ENCODE data around the gene SEPTIN1.
"Not testable (repeated sequence)": the region's sequence is repeated elsewhere in the genome, so short reads cannot be mapped to it uniquely, and the experiment has no call there.

SEPTIN1 gene

DNA sequence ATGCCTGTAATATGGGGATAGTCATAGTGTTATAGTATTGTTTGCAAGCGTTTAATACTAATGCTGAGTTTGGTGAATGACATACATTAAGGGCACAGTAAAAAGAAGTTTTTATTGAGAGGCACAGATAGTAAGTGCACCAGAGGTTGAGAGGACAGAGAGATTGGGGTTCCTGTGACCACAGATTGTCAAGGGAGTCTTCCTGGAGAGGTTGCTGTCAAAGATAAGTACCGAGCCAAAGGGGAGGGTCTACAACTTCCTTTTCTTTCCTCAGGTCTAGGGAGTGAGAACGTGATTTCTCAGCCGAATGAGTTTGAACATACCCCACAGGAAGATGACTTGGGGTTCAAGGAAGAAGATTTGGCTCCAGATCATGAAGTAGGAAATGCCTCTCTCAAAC lies 14.7 kb upstream of the SEPTIN1 start:
- H3K4me3 Mint-ChIP-seq: peak overlapping the region; percentile 86 to 90 (median 89)
- H3K9me3 Mint-ChIP-seq: no peaks in the 10 kb centered on the region
- no peaks in the 10 kb centered on the region for H3K27me3 Mint-ChIP-seq (ENCODE audit: low read depth)
- H3K27ac Mint-ChIP-seq: peak overlapping the region; percentile 72 to 78 (median 78)
- H3K36me3 Mint-ChIP-seq (ENCODE audit: low read depth): peaks cover 16% of the 10 kb centered on the region
- H3K4me1 Mint-ChIP-seq: peaks cover 38% of the 10 kb centered on the region
- TF ChIP-seq CTCF (IDR thresholded peaks at IDR 0.05; ENCODE audit: unreplicated experiment in 3 of 3): no peak

DNA sequence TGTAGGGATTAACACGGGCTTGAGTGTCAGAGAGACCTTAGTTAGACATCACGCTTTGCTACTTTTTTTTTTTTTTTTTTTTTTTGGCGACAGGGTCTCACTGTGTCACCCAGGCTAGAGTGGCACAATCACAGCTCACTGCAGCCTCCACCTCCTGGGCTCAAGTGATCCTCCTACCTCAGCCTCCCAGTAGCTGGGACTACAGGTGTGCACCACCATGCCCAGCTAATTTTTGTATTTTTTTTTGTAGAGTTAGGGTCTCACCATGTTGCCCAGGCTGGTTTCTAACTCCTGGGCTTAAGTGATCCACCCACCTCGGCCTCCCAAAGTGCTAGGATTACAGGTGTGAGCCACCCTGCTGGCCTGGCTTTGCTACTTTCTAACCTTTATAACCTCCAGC lies 14.3 kb upstream of the SEPTIN1 start:
- H3K4me3 Mint-ChIP-seq: peak overlapping the region; percentile 86 to 90 (median 89)
- H3K36me3 Mint-ChIP-seq (ENCODE audit: low read depth): peaks cover 16% of the 10 kb centered on the region
- H3K27me3 Mint-ChIP-seq (ENCODE audit: low read depth): not testable (repeated sequence)

DNA sequence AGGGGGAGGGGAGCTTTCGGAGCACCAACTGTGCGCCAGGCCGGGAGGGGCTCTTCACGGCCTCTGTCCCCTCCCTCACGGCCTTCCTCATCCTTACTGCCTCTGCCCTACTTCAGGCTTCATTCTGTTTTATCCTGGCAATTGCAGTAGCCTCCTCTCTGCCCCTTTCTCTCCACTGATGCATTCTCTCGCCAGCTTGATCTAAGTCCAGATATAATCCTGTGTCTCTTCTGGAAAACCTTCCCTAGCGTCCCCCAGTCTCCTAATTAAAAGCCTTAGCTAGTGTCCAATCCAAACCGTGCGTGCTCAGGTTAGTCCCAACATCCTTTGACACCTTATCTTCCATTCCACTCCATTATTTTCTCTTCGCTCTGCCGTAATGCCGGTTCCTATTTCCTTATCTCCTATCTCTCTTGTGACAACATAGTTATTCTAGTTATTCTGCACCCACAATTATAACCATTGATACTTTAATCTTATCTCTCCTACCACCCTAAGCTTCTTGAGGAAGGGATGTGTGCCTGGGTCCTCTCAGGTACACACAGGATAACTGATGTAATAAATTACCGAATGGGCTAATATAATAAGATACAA lies 13.7 kb upstream of the SEPTIN1 start:
- Mint-ChIP-seq H3K27me3 (ENCODE audit: low read depth) (no peaks in the 10 kb centered on the region), H3K27ac (peak overlapping the region; percentile 83 to 92 (median 91)), H3K4me1 (peaks cover 32% of the 10 kb centered on the region), H3K4me3 (peak overlapping the region; percentile 86 to 90 (median 89)), H3K36me3 (ENCODE audit: low read depth) (peaks cover 16% of the 10 kb centered on the region), H3K9me3 (no peaks in the 10 kb centered on the region)
- TF ChIP-seq CTCF (IDR thresholded peaks at IDR 0.05; ENCODE audit: unreplicated experiment in 3 of 3): no peak

More for the DNA sequence above, 14.3 kb upstream of the SEPTIN1 start:
- H3K27ac Mint-ChIP-seq: peak overlapping the region; percentile 78 to 91 (median 83)
- H3K4me1 Mint-ChIP-seq: peaks cover 35% of the 10 kb centered on the region
- H3K9me3 Mint-ChIP-seq: not testable (repeated sequence)

GRCh38 chr16:30395155-30395991 lies 13.0 kb upstream of the SEPTIN1 start, which contains the start of gene ZNF48:
Gene ZNF48 (plus strand): TSS chr16:30395420. CDS start chr16:30395795, 375 bp downstream.
- H3K4me3 Mint-ChIP-seq: peak within 1 kb of the TSS; percentile 88 to 90 (median 89)
- H3K9me3 Mint-ChIP-seq: no peaks in the 10 kb centered on the region
- peak; percentile 21 to 27 (median 21) for TF ChIP-seq CTCF (IDR thresholded peaks at IDR 0.05; ENCODE audit: unreplicated experiment in 3 of 3)
- peaks cover 16% of the 10 kb centered on the region for H3K36me3 Mint-ChIP-seq (ENCODE audit: low read depth)
- H3K4me1 Mint-ChIP-seq: peaks cover 32% of the 10 kb centered on the region
- peak within 1 kb of the TSS; percentile 98 to 99 (median 99) for H3K27ac Mint-ChIP-seq
- no peaks in the 10 kb centered on the region for H3K27me3 Mint-ChIP-seq (ENCODE audit: low read depth)

DNA sequence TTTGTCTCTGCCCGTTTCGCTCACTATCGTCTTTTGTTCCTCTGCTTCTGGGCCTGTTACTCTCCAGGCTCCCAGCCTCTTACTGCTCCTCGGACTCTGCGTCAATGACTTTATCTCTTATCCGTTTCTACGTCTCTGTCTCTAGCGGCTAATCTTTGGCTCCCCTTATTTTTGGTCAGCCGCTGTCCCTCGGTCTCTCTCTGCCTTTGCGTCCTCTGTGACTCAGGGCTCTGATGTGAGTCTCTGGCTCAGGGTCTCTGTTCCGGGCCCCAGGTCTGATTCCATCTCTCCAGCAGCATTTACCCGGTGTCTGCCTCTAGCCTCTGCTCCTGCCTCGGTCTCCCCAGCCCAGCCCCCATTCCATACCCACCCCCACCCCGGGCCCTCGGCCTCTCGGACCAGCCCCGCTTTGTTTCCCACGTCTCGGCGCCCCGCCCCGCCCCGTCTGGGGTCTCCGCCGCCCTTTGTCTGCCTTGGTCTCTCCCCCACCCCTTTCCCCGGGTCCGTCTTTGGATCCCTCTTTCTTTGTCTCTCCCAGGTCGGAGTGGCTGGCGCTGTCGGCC lies 12.3 kb upstream of the SEPTIN1 start:
- no peak for TF ChIP-seq CTCF (IDR thresholded peaks at IDR 0.05; ENCODE audit: unreplicated experiment in 3 of 3)
- H3K4me1 Mint-ChIP-seq: peaks cover 27% of the 10 kb centered on the region

GRCh38 chr16:30383521-30383920 lies 1.2 kb upstream of the SEPTIN1 start:
- Mint-ChIP-seq H3K27me3 (ENCODE audit: low read depth) (peaks cover 4% of the 10 kb centered on the region), H3K27ac (peak overlapping the region in 2 of 3 experiments; percentile 86 to 92), H3K9me3 (no peaks in the 10 kb centered on the region), H3K4me3 (peak overlapping the region in 2 of 3 experiments; percentile 53 to 58), H3K4me1 (peaks cover 17% of the 10 kb centered on the region), H3K36me3 (ENCODE audit: low read depth) (no peaks in the 10 kb centered on the region)
- TF ChIP-seq CTCF (IDR thresholded peaks at IDR 0.05; ENCODE audit: unreplicated experiment in 3 of 3): no peak

More for the DNA sequence above, 12.3 kb upstream of the SEPTIN1 start:
- H3K27ac Mint-ChIP-seq: peak overlapping the region; percentile 98 to 99 (median 99)
- peak overlapping the region; percentile 88 for H3K4me3 Mint-ChIP-seq
- H3K36me3 Mint-ChIP-seq (ENCODE audit: low read depth): peaks cover 12% of the 10 kb centered on the region
- no peaks in the 10 kb centered on the region for H3K27me3 Mint-ChIP-seq (ENCODE audit: low read depth)
- no peaks in the 10 kb centered on the region for H3K9me3 Mint-ChIP-seq
